Embryonic facial prominence (tissue), 1 donor: Measurements from ENCODE around the gene IQCE.

Experiments
- DNase-seq: peaks from one replicate; pipeline ENCODE4 v3.0.0-alpha.2; 2016; ENCODE audit errors: extremely low spot score

Gene IQCE

DNA sequence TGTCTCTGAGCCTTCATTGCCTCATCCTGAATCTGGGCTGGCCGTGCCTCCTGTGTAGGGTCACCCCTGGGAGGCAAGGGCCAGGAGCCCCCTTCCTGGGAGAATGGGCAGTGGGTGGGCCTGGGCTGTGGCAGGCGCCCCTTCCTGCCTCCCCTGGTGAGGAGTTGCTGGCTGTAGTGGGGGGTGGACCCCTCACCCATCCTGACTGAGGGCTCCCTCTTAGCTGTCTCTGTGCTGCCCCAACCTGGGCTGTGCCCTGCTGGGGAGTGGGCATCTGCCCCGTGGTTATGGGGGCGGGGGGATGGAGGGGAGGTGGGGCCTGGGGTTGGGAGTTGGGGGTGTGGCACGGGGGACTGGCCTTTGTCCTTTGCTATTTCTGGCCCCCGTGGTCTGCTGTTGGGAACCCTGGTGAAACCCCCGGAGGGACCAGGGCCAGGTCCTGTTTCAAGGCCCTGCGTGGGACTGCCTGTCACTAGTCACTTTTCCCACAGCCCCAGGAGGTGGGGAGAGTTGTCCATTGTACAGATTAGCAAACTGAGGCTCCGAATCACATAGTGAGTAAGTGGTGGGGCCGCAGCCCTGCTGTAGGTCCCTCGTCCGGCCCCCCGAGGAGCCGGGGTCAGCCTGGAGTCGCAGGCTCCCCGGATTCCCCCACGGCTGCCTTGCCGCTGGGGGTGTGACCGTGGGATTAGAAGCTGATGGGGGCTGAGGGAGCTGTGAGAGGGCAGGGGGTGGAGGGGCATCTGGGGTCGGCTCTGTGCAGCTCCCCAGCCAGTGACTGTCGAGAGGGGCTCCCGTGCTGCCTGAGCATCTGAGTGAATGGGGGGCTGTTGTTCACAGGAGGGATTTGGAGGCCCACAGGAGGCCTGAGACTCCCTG lies 75.7 kb downstream of the IQCE start:
- no peak for DNase-seq

DNA sequence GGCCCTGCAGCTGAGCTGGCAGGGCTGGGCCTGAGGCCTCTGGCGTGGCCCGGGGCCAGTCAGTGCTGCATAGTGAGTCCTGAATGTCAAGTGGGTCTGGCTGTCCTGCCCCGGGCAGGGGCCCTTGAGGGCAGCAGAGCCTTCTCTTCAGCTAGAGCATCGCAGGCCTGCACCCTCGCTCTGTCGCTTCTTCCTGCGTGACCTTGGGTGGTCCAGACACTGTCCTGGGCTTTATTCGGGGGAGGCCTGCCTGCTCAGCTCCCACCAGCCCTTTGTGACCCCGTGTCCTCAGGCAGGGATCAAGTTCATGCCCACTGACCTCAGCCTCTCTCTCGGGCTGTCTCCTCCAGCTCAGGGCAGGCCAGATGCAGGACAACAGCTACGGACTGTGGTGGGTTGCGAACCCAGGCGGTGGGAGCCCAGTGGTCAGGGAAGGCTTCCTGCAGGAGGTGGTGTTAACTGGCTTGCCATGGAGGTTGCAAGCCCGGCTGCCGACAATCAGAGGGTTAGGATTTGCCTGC lies 76.4 kb downstream of the IQCE start:
- no peak for DNase-seq

DNA sequence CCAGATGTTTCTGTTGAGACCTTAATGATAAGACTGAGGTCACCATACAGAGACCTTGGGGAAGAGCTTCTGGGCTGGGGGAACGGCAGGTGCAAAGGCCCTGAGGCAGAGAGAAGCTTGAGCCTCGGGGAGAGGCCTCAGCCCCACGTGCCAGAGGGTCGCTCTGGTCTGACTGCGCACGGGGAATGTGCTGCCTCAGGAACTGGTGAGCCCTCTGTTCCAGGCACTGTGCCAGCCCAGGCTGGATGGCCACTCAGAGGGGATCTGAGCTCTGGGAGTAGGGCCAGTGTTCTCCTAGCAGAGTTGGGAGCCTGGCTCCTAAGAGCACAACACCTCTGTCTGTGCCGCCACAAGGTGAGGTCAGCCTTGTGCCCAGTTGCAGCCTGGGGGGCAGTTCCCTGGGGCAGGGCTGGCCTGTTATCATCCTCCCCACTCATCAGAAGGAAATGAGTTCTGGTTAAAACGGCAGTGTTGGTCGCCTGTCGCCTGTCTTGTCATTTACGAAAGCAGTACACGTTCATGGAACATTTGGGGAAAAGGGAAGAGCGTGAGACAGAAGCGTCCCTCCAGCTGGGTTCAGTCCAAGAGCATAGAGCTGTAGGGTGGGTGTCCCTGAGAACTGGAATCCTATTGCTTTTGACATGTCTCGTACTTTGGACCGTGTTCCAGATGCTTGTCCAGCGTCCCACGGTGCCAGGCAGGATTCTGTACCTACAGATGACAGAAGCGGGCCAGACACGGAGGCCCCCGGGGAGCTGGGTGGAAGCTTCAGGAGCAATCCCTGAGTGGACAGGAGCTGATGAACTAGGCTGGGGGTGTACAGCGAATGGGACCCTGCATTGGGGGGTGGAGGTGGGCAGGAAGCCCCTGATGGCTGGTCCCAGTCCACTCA lies 77.3 kb downstream of the IQCE start:
- DNase-seq, result no peak

DNA sequence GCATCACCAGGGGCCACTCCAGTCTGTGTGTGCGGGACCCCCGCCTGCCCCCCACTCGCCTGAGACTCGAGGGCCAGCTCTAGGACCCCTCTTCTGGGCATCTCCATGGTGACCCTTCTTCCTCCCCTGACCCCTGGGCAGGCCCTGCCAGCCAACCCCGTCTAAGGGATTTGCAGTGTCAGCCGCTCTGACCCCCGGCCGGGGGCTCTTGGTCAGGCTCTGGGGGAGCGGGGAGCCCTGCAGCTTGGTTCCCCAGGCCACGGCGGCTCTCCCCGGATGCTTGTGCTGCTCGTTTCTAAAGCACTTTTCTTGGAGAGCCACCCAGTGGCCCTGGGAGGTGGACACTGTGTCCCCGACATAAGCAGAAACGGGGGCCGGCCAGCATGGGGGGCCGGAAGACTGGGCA lies 78.3 kb downstream of the IQCE start:
- no peak for DNase-seq

DNA sequence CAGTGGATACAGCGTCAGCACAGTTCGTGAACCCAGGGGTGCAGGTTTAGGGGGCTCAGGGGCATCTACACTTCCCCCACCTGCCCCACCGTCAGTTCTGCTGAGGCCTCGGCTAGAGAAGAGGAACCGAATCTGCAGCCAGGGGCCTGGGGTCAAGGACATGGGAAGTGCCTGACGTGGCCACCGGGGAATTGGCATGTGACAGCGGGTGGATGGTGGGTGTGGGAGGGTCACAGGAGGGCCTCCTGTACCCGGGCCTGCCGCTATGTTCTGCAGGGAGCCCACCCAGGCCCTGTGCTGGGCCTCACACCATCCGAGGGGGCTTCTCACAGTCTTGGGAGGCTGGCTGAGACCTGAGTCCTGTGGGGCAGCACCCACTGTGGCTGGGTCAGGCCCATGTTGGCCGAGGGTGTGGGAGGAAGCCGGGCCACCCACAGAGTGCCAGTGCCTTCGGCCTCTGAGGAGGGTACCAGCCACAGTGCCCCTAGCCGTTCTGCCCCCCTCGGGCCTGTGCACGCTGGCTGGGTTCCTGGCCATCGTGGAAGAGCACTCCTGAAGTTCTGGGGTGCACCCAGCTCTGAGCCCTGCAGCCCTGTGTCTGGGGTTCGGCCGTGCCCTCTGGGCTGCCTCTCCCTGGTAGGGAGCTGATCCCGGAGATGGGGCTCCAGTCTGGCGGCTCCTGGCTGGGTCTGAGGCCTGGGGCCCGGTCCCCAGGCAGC lies 78.9 kb downstream of the IQCE start:
- DNase-seq, result no peak

DNA sequence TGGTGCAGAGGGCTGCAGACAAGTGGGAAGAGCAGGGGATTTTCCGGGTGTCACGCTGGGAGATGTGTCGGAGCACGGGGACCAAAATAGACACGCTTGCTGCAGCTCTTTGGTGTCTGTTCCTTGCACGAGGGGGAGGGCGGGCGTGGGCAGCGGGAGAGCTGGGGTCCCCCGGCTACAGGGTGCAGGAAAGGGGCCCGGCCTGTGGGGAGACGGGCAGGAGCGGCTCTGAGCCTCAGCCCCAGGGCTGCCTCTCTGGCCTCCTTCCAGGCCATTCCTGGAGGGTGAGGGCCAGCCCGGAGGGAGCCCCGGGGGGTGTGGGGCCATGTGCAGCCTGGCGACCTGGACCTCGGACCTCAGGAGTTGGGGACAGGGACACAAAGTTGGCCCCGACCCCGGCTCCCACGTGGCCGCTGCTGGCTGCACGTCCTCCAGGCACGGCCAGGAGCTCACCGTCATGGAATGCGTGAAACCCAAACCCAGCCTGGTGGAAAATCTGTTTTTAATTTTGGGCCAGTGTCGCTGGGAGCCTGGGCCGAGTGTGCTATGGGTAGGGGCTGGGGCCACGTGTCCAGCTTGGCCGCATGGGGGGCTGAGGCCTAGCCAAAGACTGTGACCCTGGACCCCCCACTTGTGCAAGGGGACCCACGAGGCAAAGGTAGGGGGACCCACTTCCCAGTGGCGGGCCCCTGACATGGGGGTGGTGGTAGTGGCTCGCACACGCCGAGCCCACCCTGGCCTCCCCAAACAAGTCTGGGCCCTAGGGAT lies 79.6 kb downstream of the IQCE start:
- DNase-seq, result no peak

DNA sequence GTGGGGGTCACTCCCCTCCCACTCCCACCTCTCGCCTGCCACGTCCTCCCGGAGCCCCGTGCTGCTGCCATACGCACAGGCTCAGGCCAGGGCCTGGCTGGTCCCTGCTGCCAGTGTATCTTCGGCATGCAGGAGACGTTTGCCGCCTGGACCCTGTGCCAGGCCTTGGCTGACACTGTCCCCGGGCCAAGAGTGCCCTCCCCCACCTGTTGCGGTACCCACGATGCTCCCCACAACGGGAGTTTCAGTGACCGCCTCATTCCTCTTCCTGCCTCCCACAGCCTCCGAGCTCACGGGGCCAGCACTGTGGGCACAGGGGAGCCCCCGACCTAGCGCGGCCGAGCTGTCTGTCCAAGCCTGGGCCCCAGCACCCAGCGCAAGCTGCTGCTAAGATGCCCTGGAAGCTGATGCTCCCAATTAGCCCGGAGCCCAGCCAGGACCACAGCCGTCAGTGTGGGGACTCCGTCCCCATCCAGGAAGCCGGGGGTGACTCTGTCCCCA lies 80.5 kb downstream of the IQCE start:
- no peak for DNase-seq

DNA sequence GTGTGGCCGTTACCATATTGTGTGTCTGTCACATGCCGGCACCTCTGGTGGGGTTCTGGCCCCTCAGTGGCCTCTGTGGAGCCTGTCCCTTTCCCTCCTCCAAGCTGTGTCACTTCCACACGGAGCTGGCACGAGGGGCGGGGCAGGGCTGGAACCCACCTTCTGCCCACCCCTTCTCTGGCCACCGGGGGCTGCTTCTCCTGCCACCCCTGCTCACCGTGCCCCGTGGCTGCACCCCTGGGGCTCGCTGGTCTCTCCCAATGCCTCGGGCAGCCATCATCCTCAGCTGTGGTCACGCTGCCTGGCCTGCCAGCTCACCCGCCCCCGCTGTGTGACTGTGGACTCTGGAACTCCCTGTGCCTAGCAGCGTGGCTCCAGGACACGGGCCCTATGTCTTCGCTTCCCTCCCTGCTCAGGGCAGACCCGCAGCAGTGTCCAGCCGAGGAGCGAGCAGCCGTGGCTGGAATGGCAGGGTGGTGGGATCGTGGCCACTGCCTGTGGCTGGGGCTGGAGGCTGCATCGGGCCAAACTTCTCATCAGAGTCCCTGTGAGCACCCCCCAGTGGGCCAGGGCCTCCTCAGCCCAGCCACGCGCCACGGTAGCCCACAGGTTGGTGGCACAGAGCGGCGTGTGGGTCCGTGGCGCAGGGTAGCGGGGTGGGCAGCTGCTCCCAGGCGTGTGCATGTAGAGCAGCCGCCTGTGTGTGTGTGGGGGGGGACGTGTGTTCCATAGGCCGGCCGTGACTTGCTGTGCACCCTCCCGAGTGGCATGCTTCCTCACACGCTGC lies 81.1 kb downstream of the IQCE start:
- DNase-seq, result no peak

DNA sequence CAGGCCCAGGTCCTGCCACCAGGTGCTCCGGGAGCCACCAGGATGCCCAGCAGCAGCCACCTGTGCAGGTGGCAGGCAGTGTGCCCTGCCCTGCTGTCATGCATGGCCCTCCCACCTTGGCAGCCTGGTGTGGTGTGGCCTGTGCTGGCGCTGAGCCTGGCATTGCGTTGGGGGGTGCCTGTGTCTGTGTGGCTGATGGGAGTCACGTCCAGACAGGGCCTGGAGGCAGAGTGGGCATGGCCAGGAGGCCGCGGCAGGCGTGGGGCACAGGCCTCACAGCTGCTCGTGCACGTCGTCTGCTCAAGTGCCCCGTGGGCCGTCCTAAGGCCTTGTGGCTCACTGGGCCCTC lies 81.7 kb downstream of the IQCE start:
- no peak for DNase-seq

DNA sequence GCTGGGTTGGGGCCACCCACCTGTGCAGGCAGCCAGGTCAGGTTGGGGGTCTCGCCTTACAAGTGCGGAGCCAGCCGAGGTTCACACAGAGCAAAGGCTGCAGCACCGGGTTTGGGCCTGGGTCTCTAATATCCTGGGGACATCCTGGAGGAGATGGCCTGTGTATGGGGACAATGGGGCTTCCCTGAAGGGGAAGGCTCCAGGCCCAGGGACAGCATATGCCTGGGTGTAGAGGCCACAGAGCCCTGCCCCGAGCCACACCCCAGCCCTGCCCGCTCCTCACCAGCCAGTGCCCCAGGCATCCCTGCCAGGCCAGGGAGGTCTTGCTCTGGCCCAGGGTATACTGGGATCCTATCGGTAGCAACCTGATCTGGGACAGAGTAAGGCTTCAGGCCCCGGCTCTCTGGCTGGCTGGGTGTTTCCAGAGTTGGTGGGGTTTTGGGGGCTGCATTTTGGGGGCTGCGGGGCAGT lies 82.1 kb downstream of the IQCE start:
- DNase-seq, result no peak

DNA sequence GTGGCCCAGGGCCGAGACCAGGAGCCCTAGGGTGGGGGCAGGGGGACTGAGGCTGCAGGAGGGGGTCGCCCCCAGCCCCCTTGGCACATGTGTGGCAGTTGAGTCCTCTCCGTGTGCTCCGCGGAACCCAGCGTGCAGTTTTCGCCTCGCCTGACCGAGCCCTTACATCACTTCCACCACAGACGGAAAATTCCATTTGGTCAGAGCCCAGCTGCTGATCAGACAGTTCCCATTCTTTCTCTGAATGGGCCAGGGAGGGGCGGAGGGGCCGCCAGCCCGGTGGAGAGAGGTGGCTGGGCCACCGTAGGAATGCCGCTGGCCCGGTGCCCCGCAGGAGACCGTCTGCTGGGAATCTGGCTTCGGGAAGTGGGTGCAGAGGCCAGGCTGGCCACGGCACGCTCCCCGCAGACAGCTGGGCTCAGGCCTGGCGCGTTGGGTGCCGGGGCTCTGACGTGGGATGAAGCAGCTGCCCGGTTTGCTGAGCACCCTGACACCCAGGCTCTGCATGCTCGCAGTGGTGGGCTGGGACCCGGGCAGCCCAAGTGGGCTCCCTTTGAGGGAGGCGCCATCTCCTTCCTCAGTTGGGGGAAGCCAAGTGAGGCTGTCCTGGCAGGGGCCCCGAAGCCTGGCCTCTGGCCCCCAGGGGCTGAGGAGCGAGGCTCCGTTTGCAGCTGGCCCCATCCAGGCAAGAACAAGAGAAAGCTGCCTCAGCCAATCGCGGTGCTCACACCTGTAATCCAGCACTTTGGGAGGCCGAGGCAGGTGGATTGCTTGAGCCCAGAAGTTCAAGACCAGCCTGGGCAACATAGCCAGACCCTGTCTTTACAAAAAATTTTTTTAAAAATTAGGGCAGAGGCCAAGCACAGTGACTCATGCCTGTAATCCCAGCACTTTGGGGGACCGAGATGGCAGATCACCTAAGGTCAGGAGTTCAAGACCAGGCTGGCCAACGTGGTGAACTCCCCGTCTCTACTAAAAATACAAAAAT lies 82.9 kb downstream of the IQCE start:
- peak; percentile 81 for DNase-seq

DNA sequence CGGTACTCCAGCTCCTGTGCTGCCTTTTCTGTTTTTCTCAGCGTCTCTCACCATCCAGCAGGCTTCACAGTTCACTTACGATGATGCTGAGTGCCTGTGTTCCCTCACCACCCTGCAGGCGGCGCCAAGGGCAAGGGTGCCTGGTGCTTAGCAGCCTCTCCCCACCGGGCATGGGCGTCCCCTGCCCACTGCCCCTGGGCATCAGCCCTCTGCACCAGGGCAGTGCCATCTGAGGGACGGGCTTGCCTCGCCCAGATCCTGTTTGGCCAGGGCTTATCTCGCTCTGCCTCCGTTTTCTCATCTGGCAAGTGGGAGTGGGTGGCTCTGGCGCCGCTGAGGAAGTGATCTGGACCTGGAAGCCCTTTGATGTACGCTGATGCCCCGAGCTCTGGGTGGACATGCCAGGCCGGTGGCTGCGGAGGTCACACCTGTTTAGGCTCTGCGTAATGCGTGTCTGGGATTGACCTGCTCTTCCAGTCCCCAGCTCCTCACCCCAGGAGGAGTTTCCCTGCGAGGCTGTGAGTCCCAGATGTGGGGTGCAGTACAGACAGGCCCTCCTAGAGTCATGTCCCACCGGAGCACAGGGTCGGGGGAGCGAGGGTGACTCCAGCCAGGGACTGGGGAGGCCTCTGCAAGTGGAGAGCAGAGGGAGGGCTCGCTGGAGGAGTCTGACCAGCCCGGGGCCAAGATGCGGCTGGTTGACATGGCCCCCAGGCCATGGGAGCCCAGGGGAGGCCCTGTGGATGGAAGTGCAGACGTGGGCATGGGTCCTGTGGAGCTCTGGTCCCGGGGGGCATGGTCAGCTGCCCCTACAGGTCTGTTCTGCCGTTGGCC lies 84.8 kb downstream of the IQCE start:
- DNase-seq, result no peak

DNA sequence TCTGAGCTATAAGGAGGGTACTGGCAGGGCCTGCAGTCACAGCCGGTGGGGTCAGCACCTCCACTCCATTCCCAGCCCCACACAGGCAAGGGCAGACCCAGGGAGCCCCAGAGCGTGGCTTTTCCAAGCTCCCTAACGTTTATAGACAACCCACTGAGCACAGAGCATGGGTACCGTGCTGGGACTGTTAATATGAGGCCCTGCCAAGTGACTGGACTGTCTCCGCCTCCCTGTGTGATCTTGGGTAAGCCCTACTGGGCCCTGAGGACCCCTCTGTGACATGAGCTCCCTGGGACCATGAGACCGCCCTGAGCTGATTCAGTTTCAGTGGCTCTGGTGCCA lies 85.4 kb downstream of the IQCE start:
- DNase-seq, result no peak

DNA sequence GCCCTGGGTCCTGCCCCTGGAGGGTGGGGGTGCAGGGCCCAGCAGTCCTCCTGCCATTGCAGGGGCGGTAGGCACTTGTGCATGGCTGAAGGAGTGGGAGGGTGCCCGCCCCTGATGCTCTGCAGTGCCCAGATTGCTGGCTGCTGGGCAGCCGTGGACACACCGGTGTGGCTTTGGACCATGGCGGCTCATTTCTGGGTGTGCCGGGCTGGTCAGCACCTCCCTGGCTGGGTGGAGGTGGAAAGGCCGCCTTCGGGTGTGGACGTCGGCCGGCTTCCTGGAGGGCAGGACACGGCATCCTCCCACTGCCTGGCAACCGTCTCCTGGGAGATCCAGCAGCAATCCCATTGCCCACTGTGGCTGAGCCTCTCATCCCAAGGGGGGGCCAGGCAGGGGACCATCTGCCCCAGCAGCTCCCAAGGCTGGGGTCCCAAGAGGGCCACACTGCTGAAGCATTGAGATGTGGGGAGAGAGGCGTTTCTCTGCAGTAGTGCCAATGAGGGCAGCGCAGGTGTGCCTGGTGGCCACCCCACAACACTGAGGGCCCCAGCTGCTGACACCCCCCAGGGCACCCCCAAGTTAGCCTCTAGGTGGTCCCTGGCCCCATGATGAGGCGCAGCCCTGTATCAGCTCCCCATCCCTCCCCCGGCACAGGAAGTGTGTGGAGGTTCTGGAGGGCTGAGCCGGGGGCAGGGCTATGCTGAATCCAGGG lies 85.9 kb downstream of the IQCE start:
- no peak for DNase-seq

DNA sequence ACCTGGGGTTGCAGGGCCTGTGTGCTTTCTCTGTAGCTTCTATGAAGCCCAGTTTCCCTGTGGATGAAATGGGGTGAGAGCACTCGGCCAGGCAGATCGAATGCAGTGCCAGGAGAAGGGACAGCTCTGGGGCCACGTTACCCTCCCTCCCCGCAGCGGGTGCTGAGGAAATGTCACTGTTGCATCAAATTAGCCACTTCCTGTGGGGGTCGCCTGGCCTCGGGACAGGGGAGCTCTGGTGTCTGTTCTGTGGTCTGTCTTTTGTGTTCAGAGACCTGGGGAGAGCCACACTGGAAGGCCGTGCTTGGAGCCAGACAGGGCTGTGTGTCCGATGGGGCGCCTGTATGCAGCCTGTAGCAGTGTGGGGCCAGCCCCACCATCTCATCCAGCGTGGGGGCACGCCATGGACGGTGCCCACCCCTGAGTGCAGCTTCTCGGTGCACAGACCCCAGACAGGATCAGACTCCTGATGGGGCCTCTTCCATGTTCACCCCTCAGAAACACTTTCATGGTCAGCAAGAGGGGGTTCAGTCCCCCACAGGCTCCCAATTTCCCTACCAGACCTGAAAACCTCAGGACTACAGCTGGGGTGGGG lies 86.6 kb downstream of the IQCE start:
- no peak for DNase-seq

DNA sequence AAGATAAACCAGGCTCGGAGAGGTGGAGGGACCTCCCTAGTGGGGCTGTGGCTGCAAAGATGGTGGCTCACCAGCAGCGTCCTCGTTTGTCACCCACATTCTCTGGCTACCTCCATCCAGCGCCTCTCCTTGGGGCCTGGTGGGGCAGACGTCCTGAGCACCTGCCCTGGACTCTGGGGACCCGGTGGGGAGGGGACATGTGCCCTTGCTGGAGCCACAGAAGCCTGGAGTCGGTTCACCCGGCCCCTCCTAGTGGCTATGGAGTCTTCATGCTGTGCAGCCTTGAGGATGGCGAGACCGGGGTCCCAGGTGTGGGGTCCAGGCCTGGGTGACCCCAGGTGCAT lies 87.5 kb downstream of the IQCE start:
- no peak for DNase-seq
